22Rv1 (cell line): ENCODE data around the gene RPL18A.

Experiments
- H3K27ac ChIP-seq: fragments of 450-650 bp; 2 replicates; pipeline ENCODE4 v1.5.1; 2017
- ZFX ChIP-seq: fragments of 450-650 bp; IDR thresholded peaks from 2 replicates; pipeline ENCODE4 v1.6.1; 2017; ENCODE audit warnings: antibody characterized with exemption, borderline replicate concordance
- TF ChIP-seq, protein P1 (sequence below): fragments of 450-650 bp; IDR thresholded peaks from 2 replicates; pipeline ENCODE4 v1.5.1; 2017; ENCODE audit warnings: mild to moderate bottlenecking

The RPL18A gene

DNA sequence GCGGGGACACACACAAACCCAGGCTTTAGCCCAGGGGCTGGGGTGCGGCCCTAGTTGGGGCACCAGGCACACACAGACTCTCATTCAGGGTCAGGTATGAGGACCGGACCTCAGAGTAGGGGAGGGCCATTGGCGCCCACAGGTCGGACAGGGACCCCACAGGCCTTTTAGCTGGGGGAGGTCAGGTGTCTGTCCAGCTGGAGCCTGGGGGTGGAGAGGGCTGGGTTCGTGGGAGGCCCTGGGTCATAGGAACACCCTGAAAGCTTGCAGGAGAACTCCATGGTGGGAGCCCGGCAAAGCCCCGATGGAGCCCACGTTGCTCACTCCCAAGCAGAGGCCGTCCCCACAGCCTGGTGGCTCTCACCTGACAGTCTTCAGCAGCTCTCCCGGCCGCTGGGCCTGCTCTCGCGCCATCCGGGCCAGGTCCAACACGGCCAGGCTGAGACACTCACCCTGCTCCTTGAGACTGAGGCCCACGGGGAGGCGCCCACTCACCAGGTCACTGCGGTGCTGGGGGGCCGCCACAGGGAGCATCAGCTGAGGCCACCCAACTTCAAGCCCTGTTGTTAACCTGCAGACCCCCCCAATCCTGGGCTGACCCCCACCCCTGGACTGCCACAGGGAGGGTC, 16.9 kb upstream of the RPL18A start:
- TF ChIP-seq, protein P1, sequence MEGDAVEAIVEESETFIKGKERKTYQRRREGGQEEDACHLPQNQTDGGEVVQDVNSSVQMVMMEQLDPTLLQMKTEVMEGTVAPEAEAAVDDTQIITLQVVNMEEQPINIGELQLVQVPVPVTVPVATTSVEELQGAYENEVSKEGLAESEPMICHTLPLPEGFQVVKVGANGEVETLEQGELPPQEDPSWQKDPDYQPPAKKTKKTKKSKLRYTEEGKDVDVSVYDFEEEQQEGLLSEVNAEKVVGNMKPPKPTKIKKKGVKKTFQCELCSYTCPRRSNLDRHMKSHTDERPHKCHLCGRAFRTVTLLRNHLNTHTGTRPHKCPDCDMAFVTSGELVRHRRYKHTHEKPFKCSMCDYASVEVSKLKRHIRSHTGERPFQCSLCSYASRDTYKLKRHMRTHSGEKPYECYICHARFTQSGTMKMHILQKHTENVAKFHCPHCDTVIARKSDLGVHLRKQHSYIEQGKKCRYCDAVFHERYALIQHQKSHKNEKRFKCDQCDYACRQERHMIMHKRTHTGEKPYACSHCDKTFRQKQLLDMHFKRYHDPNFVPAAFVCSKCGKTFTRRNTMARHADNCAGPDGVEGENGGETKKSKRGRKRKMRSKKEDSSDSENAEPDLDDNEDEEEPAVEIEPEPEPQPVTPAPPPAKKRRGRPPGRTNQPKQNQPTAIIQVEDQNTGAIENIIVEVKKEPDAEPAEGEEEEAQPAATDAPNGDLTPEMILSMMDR, result no peak
- TF ChIP-seq ZFX, result no peak
- peak overlapping the region; percentile 72 for H3K27ac ChIP-seq

GRCh38 chr19:17843292-17843827, 16.4 kb upstream of the RPL18A start:
- TF ChIP-seq, protein P1, result no peak
- no peak for TF ChIP-seq ZFX
- H3K27ac ChIP-seq, result no peak overlapping the region; the same call in 1 of the 2 replicates

- H3K27ac ChIP-seq, result no peak overlapping the region
- no peak for TF ChIP-seq ZFX
- TF ChIP-seq, protein P1, result no peak
Observed at GRCh38 chr19:17843908-17844490, 15.7 kb upstream of the RPL18A start.

DNA sequence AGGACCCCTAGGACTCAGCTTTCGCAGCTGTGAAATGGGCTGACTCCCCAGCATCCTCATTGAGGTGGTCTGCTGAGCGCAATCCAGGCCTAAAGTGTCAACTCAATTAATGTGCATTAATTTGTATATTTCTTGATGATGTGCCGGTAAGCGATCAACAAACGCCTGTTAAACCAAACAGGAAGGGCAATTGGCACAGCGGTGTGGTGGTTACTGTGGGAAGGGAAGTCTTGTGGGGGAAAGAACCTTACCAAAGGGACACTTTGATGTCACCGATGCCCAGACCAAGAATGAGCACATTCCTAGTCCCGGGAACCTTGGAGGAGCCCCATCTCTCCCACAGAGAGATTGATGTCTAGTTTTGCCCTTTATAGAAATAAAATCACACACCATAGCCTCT, 13.6 kb upstream of the RPL18A start:
- no peak for TF ChIP-seq ZFX
- TF ChIP-seq, protein P1, result no peak
- no peak overlapping the region for H3K27ac ChIP-seq

GRCh38 chr19:17847538-17848366, 12.0 kb upstream of the RPL18A start, which contains the start of gene JAK3:
TSS of gene JAK3 (minus strand) at chr19:17847982. CDS start at chr19:17844417, 3,565 bp downstream.
- no peak for TF ChIP-seq ZFX
- TF ChIP-seq, protein P1, result no peak
- H3K27ac ChIP-seq, result no peak within 1 kb of the TSS

DNA sequence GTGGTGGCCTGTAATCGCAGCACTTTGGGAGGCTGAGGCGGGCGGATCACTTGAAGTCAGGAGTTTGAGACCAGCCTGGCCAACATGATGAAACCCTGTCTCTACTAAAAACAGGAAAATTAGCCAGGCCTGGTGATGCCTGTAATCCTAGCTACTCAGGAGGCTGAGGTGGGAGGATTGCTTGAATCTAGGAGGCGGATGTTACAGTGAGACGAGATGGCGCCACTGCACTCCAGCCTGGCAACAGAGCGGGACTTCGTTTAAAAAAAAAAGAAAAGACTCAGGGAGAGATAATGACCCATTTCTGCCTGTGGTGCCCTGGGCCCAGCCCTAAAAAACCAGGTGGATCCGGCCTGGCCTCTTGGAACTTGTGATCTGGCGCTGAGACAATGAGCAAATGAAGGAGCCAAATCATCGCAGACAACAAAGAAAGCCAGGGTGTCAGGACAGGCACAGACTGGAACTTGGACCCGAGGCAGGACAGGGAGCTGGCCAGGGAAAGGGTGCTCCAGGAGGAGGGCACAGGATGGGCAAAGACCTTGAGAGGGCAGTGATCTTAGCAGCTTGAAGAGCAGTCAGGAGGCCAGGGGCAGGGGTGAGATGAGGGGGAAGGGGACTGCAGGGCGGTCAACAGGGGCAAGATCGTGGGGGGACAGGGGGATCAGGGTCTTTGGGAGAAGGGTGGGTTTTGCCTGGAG, 11.0 kb upstream of the RPL18A start:
- TF ChIP-seq ZFX, result no peak
- TF ChIP-seq, protein P1, result no peak
- no peak overlapping the region for H3K27ac ChIP-seq
